H7 (cell line): Measurements from ENCODE around the gene MAMDC4. TPM values are rescaled to one million over a fixed set of nuclear protein-coding genes. Genes with fewer than 3 reads are reported as not detected.

Experiments
- DNase-seq: peaks from one replicate; pipeline ENCODE4 v3.0.0; 2012
- H3K27me3 ChIP-seq: 2 replicates; pipeline ENCODE4 v1.6.0; 2011; ENCODE audit warnings: mild to moderate bottlenecking, low read length; ENCODE audit not compliant: control insufficient read depth, insufficient read depth
- H3K36me3 ChIP-seq: replicated peaks from 2 replicates; pipeline ENCODE4 v1.5.1; 2011; ENCODE audit warnings: low read length; ENCODE audit not compliant: control insufficient read depth, insufficient read depth
- H3K4me3 ChIP-seq: 2 replicates; pipeline ENCODE4 v1.5.1; 2011; ENCODE audit warnings: low read depth, mild to moderate bottlenecking, control low read depth, low read length, moderate library complexity; ENCODE audit not compliant: insufficient read depth
- total RNA-seq: library from RNA; depleted of rRNA; stranded (reverse); fragments of >200 nt; shearing (Covaris generic); gene quantifications from 2 replicates; pipeline ENCODE4 v1.2.3, GENCODE V29; 2014

The MAMDC4 gene
- total RNA-seq, 1 experiment from 2014 or later, result 1.2 TPM

DNA sequence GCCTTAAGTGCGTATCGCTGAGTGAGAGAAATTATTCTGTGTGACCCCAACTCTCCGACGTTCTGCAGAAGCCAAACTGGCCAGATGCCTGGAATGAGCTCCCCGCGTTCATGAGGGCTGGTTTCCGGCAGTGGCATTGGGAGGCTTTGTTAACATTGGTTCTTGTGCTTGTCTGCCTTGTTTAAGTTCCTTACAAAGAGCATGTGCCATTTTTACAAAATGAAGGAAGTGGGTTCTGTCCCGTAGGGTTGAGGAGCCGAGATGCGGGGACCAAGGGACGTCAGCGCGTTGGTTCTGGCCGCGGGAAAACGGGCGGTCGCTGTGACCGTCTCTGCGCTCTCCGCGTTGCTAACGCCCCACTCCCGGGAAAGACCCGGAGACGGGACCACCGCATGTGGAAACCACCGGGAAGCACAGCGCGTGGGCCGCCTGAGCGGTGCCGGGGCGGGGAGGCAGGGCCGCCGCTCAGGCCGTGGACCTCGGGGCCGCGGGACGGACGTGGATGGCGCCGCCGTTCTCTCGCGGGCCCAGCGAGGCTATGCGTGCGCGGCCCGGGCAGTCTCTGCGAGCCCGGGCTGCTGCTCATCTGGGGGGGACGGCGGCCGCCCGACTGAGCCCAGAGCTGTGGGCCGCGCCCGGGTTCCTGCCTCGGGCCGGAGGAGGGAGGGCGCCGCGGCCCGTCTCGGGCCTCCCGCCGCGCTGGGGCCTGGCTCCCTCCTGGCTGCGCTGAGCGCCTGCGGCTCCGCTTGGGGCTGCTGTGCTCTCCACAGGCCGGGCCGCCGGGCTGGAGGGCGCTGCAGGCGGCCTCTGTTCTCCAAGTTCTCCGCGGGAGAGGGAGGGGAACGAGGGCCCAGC, 30.9 kb upstream of the MAMDC4 start:
- H3K36me3 ChIP-seq, result peaks cover 11% of the 10 kb centered on the region
- no peak for DNase-seq
- peak overlapping the region; percentile 40 for H3K4me3 ChIP-seq
- H3K27me3 ChIP-seq, result no peaks in the 10 kb centered on the region

DNA sequence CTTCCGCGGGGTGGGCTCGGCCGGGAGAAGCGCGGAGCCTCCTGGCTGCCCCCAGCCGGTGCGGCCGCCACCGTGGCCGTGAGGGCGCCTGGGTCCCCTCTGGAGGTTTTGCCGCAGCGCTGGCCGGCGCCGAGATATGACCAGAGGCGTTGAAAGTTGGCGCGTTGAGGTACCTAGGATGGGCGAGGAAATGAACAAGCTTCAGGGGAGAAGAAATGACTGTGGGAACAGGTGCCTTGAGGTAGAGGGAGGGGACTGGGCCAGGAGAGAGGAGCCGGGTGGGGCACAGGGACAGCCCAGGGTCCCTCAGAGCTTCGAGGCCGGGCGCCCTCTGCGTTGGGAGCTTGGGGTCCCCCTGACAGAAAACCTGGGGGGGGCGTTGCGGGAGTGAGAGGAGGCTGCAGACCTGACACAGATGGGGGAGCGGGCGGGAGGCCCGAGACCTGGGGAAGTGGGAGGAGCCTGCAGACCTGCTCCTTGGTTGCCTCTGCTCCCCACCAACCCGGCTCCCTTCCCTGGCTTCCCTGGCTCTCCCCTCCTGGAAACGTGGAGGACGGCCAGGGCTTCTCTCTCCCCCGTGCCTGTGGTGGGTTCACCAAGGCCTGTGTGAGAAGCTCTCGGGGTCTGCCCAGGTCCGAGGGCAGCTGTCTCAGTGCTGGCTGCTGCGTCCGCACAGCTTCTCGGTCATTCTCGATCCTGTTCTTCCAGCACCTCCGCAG, 30.2 kb upstream of the MAMDC4 start:
- H3K27me3 ChIP-seq, result no peaks in the 10 kb centered on the region
- H3K4me3 ChIP-seq, result peak overlapping the region; percentile 40; the same call in 1 of the 2 replicates
- H3K36me3 ChIP-seq, result peaks cover 11% of the 10 kb centered on the region
- DNase-seq, result peak; percentile 94

DNA sequence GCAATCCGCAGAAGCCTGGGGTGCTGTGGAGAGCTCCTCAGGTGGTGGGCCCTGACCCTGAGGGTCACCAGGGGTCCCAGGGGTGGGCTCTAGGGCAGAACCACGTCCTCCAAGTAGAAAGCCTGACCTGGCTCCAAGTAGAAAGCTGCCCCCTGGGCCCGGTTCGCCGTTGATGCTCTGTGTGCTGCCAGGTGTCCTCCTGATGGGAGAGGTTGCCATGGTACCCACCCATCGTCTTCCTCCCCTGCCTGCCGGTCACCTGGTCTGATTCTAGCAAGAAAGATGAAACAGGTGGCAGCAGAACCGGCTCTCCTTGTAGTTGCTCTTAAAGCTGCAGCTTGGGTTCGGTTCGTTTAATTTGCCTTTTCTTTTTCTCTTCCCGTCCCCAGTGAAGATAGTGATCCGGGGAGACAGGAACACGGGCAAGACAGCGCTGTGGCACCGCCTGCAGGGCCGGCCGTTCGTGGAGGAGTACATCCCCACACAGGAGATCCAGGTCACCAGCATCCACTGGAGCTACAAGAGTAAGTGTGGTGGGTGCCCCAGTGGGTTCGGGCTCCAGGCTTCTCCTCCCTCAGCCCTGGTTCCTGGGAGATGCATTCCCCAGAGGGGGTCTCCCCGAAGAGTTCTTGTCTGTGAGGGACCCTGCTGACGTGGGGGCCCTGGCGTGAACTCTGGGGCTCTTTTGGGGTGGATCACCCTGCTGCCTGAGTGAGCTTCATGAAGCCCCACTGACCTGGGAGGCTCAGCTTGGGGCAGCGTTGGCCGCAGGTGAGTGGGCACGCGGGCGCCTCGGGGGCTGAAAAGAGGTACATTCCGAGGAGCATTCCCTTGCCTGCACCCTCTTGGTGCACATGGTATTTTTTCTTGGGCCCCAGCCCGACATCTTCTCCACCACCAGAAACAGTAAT, 28.8 kb upstream of the MAMDC4 start:
- H3K36me3 ChIP-seq, result peaks cover 12% of the 10 kb centered on the region
- DNase-seq, result no peak
- no peak overlapping the region for H3K4me3 ChIP-seq
- H3K27me3 ChIP-seq, result no peaks in the 10 kb centered on the region

DNA sequence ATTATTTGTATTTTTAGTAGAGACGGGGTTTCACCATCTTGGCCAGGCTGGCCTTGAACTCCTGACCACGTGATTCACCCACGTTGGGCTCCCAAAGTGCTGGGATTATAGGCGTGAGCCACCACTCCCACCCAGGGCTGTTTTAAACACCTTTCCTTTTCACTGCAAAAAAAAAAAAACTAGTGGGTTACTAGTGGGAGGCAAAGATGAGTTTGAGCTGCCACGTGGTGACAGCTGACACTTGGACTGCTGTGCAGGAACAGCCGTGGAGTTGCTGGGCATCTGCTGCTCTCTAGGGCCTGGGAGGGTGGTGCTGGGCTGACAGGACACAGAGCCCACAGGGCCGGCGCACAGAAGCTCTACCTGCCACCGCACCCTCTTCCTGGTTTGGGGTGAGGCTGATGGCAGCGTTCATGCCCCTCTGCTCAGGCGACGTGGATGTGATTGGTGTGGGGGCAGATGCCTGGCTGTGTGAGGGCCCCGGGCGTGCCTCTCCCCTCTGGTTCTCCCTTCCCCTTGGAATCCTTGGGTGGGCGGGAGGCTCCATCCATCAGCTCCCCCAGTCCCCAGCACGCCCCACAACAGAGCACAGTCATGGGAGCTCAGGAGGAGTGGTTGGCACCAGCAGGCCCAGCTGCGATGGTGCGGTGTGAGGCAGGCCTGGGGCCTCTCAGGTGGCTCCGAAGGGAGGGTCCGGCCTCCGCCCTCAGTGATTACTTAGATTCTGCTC, 27.5 kb upstream of the MAMDC4 start:
- DNase-seq, result no peak
- Histone ChIP-seq H3K36me3 (peaks cover 18% of the 10 kb centered on the region), H3K27me3 (no peaks in the 10 kb centered on the region), H3K4me3 (no peak overlapping the region)

DNA sequence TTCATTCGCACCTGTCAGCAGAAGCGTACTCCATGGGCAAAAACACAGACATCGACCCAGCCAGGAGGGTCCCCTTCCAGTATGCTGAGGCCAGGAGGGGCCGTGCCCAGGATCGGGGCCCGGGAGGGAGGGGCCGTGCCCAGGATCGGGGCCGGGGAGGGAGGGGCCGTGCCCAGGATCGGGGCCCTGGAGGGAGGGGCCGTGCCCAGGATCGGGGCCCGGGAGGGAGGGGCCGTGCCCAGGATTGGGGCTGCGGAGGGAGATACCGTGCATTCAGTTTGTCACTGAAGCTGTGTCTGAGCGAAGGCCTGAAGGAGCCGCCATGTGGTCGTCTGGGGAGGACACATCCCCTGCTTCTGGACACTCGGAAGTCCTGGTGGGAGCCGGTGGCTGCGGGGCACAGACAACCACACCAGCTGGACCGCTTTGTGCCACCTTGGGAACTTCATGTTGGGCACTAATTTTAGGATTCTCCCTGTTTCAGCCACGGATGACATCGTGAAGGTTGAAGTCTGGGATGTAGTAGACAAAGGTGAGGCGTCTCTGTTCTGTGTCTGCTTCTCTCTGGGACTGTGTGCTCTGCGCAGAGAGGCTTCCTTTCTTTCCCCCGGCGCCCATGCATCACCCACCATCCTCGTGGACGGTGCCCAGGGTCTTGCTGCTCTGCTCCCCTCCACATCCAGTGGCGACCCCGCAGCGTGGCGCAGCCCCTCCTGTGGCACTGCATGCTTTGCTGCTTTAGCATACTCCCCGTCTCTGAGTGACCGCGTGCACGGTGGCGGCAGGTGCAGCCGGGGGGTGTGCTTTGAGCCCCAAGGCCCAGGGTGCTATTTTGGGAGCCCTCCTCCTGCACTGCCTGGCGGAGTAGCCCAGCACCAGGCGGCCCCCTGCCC, 26.6 kb upstream of the MAMDC4 start:
- no peak for DNase-seq
- no peak overlapping the region for H3K4me3 ChIP-seq
- no peaks in the 10 kb centered on the region for H3K27me3 ChIP-seq
- H3K36me3 ChIP-seq, result peaks cover 26% of the 10 kb centered on the region

DNA sequence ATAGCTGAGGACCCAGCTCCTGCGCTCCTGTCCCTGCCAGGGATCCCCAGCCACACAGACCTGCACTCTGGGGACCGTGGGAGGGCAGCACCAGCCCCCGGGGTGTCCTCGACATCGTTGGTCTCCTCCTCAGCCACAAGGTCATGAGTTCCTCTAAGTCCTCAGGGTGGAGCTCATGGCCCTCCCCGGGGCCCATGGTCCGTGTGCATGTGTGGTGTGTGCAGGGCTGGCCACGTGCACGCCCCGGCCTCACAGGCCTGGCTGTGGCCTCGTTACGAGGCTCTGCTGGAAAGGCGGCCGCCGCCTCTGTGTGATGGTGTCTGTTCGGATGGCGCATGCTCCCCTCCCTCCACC, 26.0 kb upstream of the MAMDC4 start:
- H3K36me3 ChIP-seq, result peaks cover 30% of the 10 kb centered on the region
- H3K27me3 ChIP-seq, result no peaks in the 10 kb centered on the region
- no peak overlapping the region for H3K4me3 ChIP-seq
- no peak for DNase-seq

DNA sequence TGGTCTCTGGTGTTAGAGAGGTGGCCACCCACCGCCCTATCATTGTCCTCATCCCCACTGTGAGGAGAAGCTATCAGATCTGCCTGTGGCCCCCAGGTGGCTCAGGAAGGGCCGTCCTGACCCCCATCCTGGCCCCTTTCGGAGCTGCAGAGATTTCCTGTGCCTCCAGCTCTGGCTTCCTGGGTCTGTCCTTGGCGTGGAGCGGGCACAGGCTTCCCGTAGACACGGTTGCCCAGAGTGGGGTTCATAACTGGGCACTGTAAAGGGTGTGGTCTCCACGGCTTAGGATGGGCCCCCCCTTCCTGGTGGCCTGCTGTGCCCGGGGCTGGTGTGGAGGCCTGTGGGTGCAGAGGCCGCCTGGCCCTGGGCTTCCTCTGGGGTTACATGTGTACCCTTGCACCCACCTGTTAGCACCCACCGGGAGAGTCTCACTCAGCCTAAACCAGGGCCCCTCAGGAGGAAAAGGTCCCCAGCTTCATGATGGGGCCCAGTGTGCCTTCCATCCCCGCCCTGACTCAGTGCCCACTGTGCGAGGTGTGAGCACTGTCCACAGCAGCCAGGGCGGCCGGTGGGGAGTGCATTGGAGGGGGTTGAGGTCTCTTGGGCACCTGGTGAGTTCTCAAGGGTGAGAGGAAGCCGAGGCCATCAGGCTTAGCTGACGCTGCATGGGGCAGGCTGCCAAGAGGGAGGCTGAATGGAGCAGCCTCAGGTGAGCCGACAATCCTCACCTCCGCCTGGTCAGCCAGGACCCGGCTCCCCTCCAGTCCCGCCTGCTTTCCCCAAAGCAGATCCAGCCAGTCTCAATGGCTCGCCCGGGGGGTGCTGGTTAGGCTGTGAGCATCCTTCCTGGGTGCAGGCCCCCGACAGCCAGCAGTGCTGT, 25.2 kb upstream of the MAMDC4 start:
- no peak for DNase-seq
- Histone ChIP-seq H3K36me3 (peaks cover 30% of the 10 kb centered on the region), H3K4me3 (no peak overlapping the region), H3K27me3 (no peaks in the 10 kb centered on the region)

DNA sequence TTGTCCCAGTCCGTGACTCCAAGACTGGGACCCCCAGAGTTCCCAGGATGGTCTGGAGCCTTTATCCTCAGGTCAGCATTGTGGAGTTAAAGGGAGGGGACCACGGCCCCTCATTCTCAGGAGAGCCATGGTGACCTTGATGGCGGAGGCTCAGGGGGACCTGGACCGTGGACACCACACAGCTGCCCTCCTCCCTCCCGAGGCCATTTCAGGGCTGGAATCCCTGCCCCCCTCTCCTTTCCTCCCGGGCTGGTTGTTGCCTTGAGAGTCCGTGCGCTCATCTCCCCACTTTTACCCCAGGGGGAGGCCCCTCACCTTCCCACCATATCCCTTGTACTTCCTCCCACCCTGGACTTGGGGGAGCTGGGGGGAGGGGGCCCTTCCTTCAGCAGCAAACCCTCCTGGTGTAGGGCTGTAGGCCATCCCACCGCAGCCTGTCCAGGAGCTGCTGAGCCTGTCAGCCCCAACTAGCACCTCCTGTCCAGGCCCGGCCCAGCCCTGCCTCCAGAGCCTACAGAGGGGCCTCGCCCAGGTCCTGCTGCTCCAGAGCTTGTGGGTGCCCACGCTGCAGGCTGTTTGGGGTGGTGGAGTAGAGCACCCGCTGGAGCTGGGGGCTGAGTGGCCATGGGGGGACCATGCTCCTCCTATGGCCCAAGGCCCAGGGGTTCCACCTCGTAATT, 24.2 kb upstream of the MAMDC4 start:
- H3K36me3 ChIP-seq, result peaks cover 35% of the 10 kb centered on the region
- no peaks in the 10 kb centered on the region for H3K27me3 ChIP-seq
- no peak overlapping the region for H3K4me3 ChIP-seq
- no peak for DNase-seq

DNA sequence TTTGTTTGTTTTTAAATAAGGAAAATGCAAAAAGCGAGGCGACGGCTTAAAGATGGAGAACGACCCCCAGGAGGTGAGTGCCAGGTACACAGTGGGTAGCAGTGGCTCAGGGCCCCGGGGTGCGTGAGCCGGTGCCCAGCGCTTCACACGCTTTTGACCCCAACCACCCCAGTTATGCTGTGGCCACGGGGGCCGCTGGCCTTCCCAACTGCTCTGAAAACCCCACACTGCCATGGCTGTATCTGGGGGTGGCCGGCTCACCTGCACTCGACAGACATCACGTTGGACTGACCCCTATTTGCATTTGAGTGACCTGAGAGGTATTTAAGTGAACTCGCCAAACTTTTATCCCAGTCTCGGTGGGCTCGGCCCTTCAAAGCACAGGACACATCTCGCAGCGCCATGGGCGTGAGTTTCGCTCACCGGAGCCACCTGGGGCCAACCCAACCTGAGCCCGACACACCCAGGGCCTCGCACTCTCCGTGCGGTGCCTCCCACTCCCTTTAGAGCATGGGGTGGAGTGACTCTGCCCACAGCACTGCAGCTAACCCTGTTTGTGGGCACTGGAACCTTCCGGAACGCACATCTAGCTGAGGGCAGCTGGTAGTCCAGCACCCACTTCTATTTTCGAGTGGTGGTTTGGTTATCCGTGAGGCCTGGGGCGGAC, 23.5 kb upstream of the MAMDC4 start:
- H3K27me3 ChIP-seq, result no peaks in the 10 kb centered on the region
- H3K4me3 ChIP-seq, result no peak overlapping the region
- H3K36me3 ChIP-seq, result peaks cover 35% of the 10 kb centered on the region

DNA sequence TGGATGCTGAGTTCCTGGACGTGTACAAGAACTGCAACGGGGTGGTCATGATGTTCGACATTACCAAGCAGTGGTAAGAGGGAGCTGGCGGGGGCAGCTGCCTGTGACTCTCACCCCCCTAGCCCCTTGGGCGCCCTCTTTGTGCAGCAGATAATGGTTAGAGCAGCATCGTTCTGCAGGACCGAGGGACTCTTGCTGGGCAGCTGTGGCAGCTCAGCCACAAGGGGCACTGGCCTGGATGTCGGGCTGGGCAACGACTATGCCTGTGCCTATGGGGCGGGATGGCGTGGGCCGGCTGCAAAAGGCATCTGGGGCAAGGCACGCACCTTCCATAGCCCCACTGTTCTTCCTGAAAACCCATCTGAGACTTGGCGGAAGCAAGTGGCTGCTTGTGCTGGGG, 22.7 kb upstream of the MAMDC4 start:
- H3K4me3 ChIP-seq, result no peak overlapping the region
- DNase-seq, result no peak
- no peaks in the 10 kb centered on the region for H3K27me3 ChIP-seq
- H3K36me3 ChIP-seq, result peaks cover 35% of the 10 kb centered on the region

More for the DNA sequence above, 23.5 kb upstream of the MAMDC4 start:
- no peak for DNase-seq

DNA sequence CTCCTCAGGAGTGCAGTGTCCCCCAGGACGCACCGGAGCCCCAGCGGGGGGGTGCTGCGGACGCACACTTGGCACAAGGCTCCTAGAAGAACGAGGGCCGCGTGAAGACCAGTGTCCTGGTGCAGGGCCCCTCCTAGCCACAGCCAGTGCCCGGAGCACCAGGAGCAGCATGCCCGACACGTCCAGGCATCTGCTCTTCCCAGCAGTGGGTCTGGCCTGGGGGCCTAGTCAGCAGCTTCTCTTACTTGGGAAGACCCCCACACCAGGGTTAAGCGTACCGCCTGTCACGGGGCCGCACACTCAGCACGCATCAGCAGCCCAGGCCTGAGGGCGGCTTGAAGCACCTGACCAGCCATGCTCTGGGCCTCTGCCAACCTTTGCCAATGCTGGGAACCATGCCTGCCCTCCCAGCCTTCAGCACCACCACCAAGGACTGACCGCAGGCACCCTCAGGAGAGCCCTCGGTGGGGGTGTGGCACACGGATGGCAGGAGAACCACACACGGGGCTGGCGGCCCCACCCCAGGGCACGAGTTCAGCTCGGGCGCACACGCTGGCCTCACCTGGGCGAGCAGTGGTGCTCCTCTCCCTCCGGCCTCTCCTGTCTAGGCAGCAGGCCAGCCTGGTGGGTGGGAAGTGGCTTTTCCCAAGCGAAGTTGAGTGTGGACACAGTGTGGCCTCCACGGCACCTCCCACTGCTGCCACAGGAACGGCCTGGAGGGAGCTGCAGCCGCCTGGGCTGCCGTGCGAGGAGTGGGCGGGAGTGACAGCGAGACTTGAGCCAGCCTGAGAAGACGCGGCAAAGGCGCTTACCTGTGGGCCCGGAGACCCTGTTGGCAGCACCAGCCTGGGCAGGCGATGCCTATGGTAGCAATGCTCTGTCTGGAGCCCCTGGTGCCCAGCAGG, 21.9 kb upstream of the MAMDC4 start:
- H3K27me3 ChIP-seq, result no peaks in the 10 kb centered on the region
- no peak for DNase-seq
- H3K4me3 ChIP-seq, result no peak overlapping the region
- H3K36me3 ChIP-seq, result peaks cover 31% of the 10 kb centered on the region
